HG03025 (cell line): Measurements from ENCODE around the gene FOXK2.

ENCODE experiments used
- ATAC-seq: cut with Tn5 transposase; IDR thresholded peaks from one replicate; pipeline ENCODE4 v1.9.1; 2021; ENCODE audit warnings: mild to moderate bottlenecking, moderate library complexity; ENCODE audit not compliant: unreplicated experiment, low FRiP score

Gene FOXK2

GRCh38 chr17:82601447-82602000 is 82.0 kb downstream of the FOXK2 start:
- no peak for ATAC-seq

DNA sequence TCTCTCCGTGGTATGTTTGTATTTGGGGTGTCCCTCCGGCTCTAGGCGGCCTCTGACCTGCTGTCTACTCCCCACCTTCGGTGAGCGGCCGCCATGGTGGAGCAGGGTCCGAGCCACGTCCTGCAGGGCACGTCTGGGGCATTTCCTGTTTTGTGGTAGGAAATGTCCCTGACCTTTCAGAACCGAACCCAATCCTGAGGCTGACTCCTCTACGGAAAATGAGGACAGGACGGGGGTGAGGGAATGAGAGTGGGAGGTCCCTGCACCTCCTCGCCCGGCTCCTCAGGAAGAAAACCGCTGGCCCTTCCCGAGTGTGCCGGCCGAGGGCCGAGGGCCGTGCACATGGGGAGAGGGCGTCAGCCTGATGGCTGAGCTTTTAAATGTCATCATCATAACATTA is 83.0 kb downstream of the FOXK2 start:
- ATAC-seq = no peak

GRCh38 chr17:82602986-82603710 is 83.6 kb downstream of the FOXK2 start:
- no peak for ATAC-seq

GRCh38 chr17:82603981-82604448 is 84.5 kb downstream of the FOXK2 start:
- no peak for ATAC-seq

GRCh38 chr17:82604532-82604931 is 85.0 kb downstream of the FOXK2 start:
- no peak for ATAC-seq

- no peak for ATAC-seq
Observed at GRCh38 chr17:82605939-82606600, 86.5 kb downstream of the FOXK2 start.

DNA sequence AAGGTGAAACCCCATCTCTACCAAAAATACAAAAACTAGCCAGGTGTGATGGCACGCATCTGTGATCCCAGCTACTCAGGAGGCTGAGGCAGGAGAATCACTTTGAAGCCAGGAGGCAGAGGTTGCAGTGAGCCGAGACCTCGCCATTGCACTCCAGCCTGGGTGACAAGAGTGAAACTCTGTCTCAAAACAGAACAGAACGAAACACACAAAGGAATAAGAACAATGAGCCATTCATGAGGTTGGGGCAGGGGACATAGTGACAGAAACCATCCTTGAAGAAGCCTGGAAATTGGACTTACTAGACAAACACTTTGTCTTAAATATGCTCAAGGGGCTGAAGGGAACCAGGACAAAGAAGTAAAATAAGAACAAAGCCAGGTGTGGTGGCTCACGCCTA is 89.3 kb downstream of the FOXK2 start:
- ATAC-seq = no peak

- ATAC-seq = no peak
Observed at GRCh38 chr17:82609655-82610054, 90.1 kb downstream of the FOXK2 start.

- ATAC-seq = no peak
Observed at GRCh38 chr17:82611140-82612058, 91.9 kb downstream of the FOXK2 start.

DNA sequence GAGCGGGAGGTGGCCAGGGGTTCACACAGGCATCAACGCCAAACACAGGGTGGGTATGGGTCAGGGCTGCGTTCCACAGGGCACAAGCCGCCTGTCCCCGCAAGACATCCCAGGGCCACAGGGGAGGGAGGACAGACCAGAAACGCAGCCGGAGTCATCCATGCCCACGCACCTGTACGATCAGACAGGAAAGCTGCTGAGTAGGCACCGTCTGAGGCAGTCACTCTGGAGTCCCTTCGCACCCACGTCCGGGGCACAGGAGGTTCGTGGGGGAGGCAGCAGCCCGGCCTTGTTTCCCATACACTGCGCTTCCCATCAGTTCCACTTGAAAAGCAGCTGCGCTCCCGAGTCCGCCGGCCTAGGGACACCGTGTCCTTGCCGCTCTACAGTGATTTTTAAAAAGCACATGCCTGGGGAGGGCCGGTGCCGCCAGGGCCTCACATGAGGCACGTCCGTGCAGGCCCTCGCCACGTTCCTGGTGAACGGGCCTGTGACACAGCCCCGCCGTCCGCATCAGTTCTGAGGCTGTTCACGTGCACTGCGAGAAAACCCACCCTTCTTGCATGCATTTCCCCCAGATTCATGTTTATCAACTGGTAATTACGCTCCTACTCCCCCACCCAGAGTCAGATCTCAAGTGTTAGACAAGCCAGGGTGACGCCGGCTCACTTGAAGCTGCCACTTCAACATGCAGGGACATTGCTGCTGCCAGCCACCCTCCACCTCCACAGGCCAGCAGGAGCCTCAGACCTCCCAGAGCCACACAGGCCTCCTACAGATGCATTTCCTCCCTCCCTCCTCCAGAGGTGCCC is 94.0 kb downstream of the FOXK2 start:
- ATAC-seq = no peak

GRCh38 chr17:82614095-82614631 is 94.6 kb downstream of the FOXK2 start:
- ATAC-seq = no peak

DNA sequence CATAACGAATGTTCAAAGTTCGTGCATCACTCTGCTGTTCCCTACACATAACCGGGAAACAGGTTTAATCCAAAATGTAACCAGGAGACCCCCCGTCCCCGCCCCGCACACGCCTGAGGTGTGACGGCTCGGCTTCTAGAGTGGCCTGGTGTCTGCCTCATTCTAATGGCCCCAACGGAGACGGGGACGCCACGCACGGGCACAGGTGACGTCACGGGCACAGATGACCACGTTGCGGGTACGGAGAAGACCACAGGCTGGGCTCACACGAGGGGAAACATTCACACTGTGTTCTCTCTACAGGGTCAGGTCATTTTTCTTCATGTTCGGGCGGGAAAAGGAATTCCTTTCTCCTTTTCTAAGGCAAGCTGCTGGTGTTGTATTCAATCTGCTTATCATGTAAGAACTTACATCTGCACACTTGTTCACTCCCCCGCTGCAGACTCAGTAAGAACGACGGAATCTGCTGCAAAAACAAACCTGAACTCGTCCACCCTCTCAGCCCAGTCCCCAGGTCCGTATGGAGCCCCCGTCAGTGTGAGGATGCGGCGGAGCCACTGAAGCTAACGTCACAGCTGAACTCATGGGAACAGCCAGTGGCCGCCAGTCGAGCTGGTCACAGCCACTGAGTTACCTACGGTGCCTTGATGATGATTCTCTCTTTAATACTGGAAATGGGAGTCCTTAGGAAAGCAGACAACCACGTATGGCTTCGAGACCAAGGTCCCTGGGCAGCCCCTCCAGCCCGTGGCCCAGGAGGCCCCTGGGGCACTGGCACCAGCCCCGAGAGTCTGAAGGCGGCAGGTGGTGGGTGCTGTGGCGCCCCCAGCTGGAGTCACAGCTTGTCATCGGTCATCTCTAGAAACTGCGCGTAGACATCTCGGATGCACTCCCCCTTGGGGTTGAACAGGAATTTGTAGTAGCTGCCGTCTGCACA is 95.8 kb downstream of the FOXK2 start:
- no peak for ATAC-seq

GRCh38 chr17:82616021-82616711 is 96.6 kb downstream of the FOXK2 start:
- no peak for ATAC-seq

GRCh38 chr17:82619211-82619610 is 99.7 kb downstream of the FOXK2 start:
- ATAC-seq = no peak

GRCh38 chr17:82619641-82620040 is 100.1 kb downstream of the FOXK2 start:
- no peak for ATAC-seq

GRCh38 chr17:82623707-82624106 is 104.2 kb downstream of the FOXK2 start:
- no peak for ATAC-seq

GRCh38 chr17:82627405-82627804 is 107.9 kb downstream of the FOXK2 start:
- ATAC-seq = no peak

- ATAC-seq = no peak
Observed at GRCh38 chr17:82629748-82630147, 110.2 kb downstream of the FOXK2 start.
